ENCODE data around the gene PLPP2.

PLPP2 gene

DNA sequence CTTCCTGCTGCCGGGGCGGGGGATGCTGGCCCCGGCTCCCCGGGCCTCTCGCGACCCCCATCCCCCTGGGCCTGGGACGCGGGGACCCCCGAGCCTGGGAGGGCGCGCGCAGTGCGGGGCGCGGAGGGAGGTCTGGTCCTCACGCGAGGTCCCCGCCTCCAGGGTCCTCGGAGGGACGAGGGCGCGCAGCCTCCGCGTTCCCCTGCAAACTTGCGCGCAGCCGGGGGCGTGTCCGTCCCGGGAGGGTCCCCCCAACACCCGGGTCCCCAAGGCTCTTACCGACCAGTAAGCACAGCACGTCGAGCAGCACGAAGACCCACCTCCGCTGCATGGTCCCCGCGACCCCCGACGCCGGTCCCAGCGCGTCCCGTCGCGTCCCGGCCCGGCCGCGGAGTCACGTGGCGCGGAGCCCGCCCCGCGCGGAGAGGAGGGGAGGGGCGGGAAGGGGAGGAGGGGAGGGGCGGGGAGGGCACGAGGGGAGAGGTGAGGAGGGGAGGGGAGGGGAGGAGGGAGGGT, at the start of gene PLPP2:
PLPP2 (minus strand) TSS at position 398 of the 516 bp plus-strand sequence; CDS start at position 331, 67 bp downstream.
- no peaks in the 10 kb centered on the region for H3K9me3 Mint-ChIP-seq
- H3K27ac Mint-ChIP-seq: peak within 1 kb of the TSS; percentile 56
- H3K36me3 Mint-ChIP-seq: no peaks in the 10 kb centered on the region
- H3K4me3 Mint-ChIP-seq: peak within 1 kb of the TSS; percentile 53
- H3K4me1 Mint-ChIP-seq: peaks cover 13% of the 10 kb centered on the region
- ATAC-seq (no peak), DNase-seq (ENCODE audit: low spot score in 2 of 2) (no peak)

GRCh38 chr19:340620-341385, 49.6 kb upstream of the PLPP2 start:
- no peak for ATAC-seq
- Mint-ChIP-seq H3K4me3 (no peak overlapping the region), H3K4me1 (peaks cover 73% of the 10 kb centered on the region), H3K27ac (peak overlapping the region; percentile 64), H3K36me3 (peaks cover 20% of the 10 kb centered on the region), H3K9me3 (no peaks in the 10 kb centered on the region)
- DNase-seq (ENCODE audit: low spot score in 2 of 2): no peak

GRCh38 chr19:339262-339887, 48.2 kb upstream of the PLPP2 start:
- DNase-seq (ENCODE audit: low spot score in 2 of 2): no peak
- H3K27ac Mint-ChIP-seq: no peak overlapping the region
- H3K36me3 Mint-ChIP-seq: peaks cover 13% of the 10 kb centered on the region
- H3K4me3 Mint-ChIP-seq: no peak overlapping the region
- no peaks in the 10 kb centered on the region for H3K9me3 Mint-ChIP-seq
- peaks cover 72% of the 10 kb centered on the region for H3K4me1 Mint-ChIP-seq
- no peak for ATAC-seq

- ATAC-seq (no peak), DNase-seq (ENCODE audit: low spot score in 2 of 2) (no peak)
- Mint-ChIP-seq H3K27ac (no peak overlapping the region), H3K4me3 (no peak overlapping the region), H3K36me3 (peaks cover 8% of the 10 kb centered on the region), H3K4me1 (peaks cover 67% of the 10 kb centered on the region), H3K9me3 (no peaks in the 10 kb centered on the region)
These were observed 47.2 kb upstream of the PLPP2 start for GRCh38 chr19:338421-338820.

DNA sequence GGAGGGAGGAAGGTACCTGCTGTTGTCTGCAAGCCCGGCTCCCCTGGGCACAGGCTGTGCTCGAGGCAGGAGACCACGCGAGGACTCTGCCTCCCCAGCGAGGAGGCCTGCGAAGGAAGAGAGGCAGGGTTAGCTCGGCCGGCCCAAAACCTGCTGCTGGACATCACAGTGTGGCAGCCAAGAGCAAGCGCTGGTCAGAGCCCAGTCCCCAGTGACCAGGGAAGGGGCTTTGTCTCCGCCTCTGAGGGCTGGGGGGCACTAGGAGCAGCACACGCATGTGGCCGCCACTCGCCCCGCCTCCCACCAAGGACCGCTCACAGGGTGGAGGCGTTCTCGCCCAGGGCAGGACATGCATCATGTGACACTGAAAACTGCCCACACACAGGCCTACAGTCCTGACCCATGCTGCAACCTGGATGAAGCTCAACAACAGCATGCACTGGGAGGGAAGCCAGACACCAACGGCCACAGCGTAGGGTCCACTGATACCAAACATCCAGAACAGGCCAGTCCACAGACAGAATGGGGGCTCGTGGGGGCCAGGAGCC, 44.9 kb upstream of the PLPP2 start:
- DNase-seq (ENCODE audit: low spot score in 2 of 2) (no peak), ATAC-seq (no peak)
- H3K9me3 Mint-ChIP-seq: no peaks in the 10 kb centered on the region
- H3K36me3 Mint-ChIP-seq: peaks cover 12% of the 10 kb centered on the region
- peaks cover 44% of the 10 kb centered on the region for H3K4me1 Mint-ChIP-seq
- H3K4me3 Mint-ChIP-seq: no peak overlapping the region
- H3K27ac Mint-ChIP-seq: peak overlapping the region; percentile 40

GRCh38 chr19:335486-336066, 44.4 kb upstream of the PLPP2 start:
- H3K4me3 Mint-ChIP-seq: no peak overlapping the region
- DNase-seq (ENCODE audit: low spot score in 2 of 2) (no peak), ATAC-seq (no peak)
- H3K4me1 Mint-ChIP-seq: peaks cover 38% of the 10 kb centered on the region
- no peaks in the 10 kb centered on the region for H3K9me3 Mint-ChIP-seq
- peaks cover 18% of the 10 kb centered on the region for H3K36me3 Mint-ChIP-seq
- H3K27ac Mint-ChIP-seq: peak overlapping the region; percentile 40

GRCh38 chr19:335072-335471, 43.9 kb upstream of the PLPP2 start:
- no peak overlapping the region for H3K27ac Mint-ChIP-seq
- no peak overlapping the region for H3K4me3 Mint-ChIP-seq
- ATAC-seq (no peak), DNase-seq (ENCODE audit: low spot score in 2 of 2) (no peak)
- peaks cover 23% of the 10 kb centered on the region for H3K36me3 Mint-ChIP-seq
- no peaks in the 10 kb centered on the region for H3K9me3 Mint-ChIP-seq
- peaks cover 33% of the 10 kb centered on the region for H3K4me1 Mint-ChIP-seq

DNA sequence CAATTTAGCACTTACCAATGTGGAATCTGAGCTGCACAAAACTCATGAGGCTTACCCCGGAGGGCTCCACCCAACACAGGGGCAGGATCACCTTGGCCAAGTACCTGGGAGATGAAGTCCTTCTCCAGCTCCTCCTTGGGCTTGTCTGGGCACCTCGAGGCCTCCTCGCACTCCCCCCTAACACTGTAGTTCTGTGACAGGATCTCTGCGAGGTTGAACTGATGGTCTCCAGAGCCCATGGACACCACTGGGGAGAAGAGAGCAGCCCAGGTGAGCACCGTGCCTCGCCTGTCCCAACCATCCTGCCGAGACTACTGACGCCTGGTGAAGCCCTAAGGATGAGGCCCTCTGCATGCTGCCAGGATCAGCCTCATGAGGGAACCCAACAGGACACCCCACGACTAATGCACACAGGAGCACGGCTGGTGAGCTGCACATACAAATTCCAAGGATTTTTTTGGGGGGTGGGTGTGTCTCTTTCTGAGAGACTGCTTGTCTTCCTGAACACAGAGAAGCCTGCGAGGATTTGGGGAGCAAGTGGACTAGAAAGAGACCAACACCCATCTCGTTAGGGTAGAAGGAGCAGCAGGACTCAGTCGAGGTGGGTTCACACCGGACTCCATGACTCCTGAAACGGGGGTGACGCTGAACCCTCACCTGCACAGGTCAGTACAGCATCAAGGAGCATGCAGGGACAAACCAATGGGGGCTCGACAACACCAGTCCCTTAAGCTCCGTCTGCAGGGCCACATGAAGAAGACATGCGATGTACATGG, 43.3 kb upstream of the PLPP2 start:
- no peaks in the 10 kb centered on the region for H3K9me3 Mint-ChIP-seq
- no peak overlapping the region for H3K4me3 Mint-ChIP-seq
- H3K4me1 Mint-ChIP-seq: peaks cover 27% of the 10 kb centered on the region
- peaks cover 29% of the 10 kb centered on the region for H3K36me3 Mint-ChIP-seq
- DNase-seq (ENCODE audit: low spot score in 2 of 2) (no peak), ATAC-seq (no peak)
- H3K27ac Mint-ChIP-seq: no peak overlapping the region

GRCh38 chr19:330503-330902, 39.3 kb upstream of the PLPP2 start:
- peaks cover 61% of the 10 kb centered on the region for H3K36me3 Mint-ChIP-seq

GRCh38 chr19:329876-330275, 38.7 kb upstream of the PLPP2 start:
- no peak overlapping the region for H3K27ac Mint-ChIP-seq
- H3K4me1 Mint-ChIP-seq: peaks cover 4% of the 10 kb centered on the region
- DNase-seq (ENCODE audit: low spot score in 2 of 2) (no peak), ATAC-seq (no peak)
- peaks cover 61% of the 10 kb centered on the region for H3K36me3 Mint-ChIP-seq
- H3K9me3 Mint-ChIP-seq: peaks cover 5% of the 10 kb centered on the region
- no peak overlapping the region for H3K4me3 Mint-ChIP-seq

More at GRCh38 chr19:330503-330902, 39.3 kb upstream of the PLPP2 start:
- H3K4me1 Mint-ChIP-seq: peaks cover 8% of the 10 kb centered on the region
- DNase-seq (ENCODE audit: low spot score in 2 of 2): no peak
- H3K27ac Mint-ChIP-seq: no peak overlapping the region
- H3K4me3 Mint-ChIP-seq: no peak overlapping the region
- peaks cover 5% of the 10 kb centered on the region for H3K9me3 Mint-ChIP-seq
- no peak for ATAC-seq

DNA sequence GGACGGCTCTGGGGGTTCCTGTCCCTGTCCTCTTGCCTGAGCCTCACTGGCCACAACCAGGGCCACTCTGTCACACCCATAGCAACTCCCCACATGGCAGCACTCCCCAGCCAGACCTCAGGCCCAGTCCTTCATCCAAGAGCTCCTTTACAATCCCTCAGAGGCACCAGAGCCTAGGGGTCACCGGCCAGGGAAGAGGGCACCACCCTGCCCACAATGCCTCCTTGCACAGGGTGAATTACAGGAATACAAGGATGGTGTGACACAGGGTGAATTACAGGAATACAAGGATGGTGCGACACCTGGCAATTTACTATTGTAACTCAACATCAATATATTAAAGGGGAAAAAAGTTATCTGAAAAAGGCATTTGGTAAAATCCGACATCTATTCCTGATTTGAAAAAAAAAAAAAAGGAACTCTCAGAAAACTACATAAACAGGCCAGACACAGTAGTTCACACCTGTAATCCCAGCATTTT, 36.9 kb upstream of the PLPP2 start:
- Mint-ChIP-seq H3K27ac (no peak overlapping the region), H3K36me3 (peaks cover 61% of the 10 kb centered on the region), H3K9me3 (peaks cover 5% of the 10 kb centered on the region), H3K4me1 (no peaks in the 10 kb centered on the region), H3K4me3 (no peak overlapping the region)
- DNase-seq (ENCODE audit: low spot score in 2 of 2) (no peak), ATAC-seq (no peak)

DNA sequence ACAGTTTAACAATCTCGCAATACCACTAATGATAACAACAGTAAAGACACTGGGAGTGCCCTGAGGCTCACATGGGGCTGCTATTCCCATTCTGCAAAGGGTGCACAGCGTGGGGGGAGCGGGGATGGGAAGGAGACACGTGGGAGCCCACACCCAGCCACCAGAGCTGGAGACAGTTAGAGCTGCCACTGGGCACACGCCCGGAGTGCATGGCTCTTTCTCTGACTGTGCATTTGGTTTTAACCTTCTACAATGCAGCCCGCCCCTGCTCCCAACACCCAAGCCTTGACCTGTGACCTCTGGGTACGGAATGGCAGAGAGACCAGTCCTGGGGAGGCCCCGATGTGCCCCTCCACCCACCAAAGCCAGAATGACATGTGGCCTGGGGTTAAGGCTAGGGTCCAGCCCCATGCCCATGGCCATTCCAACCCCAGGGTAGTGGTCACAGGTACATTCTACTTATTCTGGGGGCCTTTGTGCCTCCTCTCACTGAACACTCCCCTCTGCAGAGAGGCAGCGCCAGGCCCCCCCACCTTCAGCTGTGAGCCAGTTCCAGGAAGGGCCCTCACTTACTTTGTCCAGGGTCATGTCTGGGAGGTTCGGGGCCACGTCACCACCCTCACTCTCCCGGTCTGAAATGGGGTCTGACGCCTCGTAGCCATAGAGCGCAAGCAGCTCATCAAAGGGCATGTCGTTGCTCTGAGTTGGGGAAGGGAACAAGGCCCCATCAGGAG, 36.3 kb upstream of the PLPP2 start:
- peaks cover 5% of the 10 kb centered on the region for H3K9me3 Mint-ChIP-seq
- no peak for DNase-seq (ENCODE audit: low spot score in 2 of 2)
- no peak for ATAC-seq
- H3K27ac Mint-ChIP-seq: no peak overlapping the region
- H3K4me3 Mint-ChIP-seq: no peak overlapping the region
- H3K36me3 Mint-ChIP-seq: peaks cover 61% of the 10 kb centered on the region
- H3K4me1 Mint-ChIP-seq: no peaks in the 10 kb centered on the region

DNA sequence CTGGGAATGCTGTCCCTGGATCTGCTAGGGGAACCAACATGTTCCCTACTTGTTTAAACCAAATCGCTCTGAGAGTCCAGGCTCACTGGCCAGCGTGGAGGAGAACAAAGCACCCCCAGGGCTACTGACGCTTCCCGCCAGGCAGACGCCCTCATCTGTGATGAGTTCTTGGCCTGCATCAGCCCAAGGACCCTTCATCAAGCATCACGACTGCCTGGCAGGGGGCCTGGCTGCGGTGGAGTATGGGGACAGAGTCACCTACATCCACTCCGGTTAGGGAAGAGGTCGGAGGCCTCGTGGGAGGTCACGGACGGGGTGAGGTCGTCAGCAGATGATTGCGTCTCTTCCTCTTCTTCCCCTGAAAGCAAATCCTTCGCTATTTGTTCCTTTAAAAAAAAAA, 35.7 kb upstream of the PLPP2 start:
- H3K4me3 Mint-ChIP-seq: no peak overlapping the region
- ATAC-seq (no peak), DNase-seq (ENCODE audit: low spot score in 2 of 2) (no peak)
- peaks cover 5% of the 10 kb centered on the region for H3K9me3 Mint-ChIP-seq
- no peak overlapping the region for H3K27ac Mint-ChIP-seq
- no peaks in the 10 kb centered on the region for H3K4me1 Mint-ChIP-seq
- peaks cover 56% of the 10 kb centered on the region for H3K36me3 Mint-ChIP-seq

GRCh38 chr19:325937-326565, 34.8 kb upstream of the PLPP2 start:
- Mint-ChIP-seq H3K36me3 (peaks cover 50% of the 10 kb centered on the region), H3K4me3 (no peak overlapping the region), H3K9me3 (peaks cover 5% of the 10 kb centered on the region), H3K27ac (no peak overlapping the region), H3K4me1 (no peaks in the 10 kb centered on the region)
- DNase-seq (ENCODE audit: low spot score in 2 of 2) (no peak), ATAC-seq (no peak)

All from stimulated activated effector memory CD8-positive, alpha-beta T cell treated with anti-CD3 and anti-CD28 coated beads, Interleukin-12 subunit alpha, Interleukin-12 subunit beta, amount 100 ng/mL, for 72 hours (primary cell).